GM21447 (cell line): ENCODE measurements around the gene IDH3B.

ENCODE experiments used
- ATAC-seq: cut with Tn5 transposase; IDR thresholded peaks from one replicate; pipeline ENCODE4 v1.9.1; 2021; ENCODE audit not compliant: unreplicated experiment

Gene IDH3B

DNA sequence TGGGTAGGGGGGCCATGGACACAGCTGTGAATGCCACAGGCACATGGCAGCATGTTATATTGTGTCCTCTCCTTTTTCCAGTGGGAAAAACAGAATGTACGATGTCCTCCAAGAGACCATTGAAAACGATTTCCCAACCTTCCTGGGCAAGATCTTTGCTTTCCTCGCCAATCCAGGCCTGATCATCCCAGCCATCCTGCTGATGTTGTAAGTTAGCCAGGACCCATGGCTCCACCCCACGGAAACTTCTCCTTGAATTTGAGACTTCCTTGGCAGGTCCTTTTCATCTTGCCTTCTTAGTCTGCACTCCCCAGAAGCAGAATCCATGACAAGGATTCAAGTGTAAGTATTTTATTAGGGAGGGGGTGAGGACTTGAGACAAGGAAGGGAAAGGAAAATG is 39.8 kb downstream of the IDH3B start:
- ATAC-seq: no peak

DNA sequence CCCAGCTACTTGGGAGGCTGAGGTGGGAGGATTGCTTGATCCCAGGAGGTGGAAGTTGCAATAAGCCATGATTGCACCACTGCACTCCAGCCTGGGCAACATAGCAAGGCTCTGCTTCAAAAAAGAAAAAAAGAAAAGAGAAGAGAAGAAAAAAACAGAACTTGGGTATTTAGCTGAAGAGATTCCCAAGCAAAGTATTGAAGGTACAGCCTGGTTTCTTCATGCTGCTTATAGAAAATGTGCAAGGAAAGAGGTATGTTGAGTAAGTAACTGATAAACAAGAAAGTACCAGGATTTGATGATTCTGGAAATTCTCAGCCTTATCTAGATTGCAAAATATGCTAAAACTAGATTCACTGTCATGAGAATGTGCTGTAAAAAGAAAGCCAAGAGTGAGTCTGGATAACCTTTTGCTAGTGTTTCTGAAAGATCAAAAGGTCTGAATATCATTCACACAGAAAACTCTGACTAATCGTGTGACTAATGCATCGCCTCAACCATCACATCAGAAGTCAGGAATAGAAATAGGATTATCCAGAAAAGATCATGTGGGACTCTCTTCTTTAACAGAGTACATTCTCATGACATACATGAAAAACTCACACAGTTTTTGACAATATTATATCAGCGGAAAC is 43.9 kb downstream of the IDH3B start:
- ATAC-seq: no peak

DNA sequence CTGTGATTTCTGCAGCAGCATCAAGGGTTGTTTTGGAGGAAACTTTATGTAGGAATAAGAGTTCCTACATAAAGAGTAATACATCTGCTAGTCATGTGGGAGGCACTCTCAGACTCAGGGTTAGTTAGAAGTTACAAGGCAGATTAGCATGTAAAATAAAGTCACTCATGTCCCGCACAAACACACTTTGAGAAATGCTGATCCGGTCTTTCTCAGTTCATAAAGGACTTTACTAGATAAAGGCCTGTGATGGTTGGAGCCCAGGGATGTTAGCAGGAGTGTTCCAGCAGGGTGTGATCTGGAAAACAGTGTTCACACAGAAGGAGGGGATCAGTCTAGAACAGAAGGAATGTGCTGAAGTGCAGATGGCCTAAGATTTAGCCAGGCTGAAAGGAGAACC is 44.7 kb downstream of the IDH3B start:
- ATAC-seq: no peak

DNA sequence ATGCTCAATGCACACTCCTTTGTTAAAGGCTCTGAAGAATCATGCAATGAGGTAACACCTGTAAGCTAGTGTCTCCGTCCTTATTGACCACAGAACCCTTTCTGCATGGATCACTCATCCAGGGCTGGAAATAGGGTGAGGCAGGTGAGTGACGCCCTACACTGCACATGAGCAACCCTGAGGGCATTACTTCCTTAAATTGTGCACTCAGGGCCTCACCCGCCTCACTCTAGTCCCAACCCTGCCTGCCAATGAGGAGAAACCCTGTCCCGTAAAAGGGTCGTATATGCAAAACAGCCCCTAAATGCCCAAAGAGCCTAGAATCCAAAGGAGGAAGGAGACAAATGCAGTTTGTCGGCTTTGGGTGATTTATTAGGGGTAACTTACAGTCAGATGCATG is 45.2 kb downstream of the IDH3B start:
- no peak for ATAC-seq

DNA sequence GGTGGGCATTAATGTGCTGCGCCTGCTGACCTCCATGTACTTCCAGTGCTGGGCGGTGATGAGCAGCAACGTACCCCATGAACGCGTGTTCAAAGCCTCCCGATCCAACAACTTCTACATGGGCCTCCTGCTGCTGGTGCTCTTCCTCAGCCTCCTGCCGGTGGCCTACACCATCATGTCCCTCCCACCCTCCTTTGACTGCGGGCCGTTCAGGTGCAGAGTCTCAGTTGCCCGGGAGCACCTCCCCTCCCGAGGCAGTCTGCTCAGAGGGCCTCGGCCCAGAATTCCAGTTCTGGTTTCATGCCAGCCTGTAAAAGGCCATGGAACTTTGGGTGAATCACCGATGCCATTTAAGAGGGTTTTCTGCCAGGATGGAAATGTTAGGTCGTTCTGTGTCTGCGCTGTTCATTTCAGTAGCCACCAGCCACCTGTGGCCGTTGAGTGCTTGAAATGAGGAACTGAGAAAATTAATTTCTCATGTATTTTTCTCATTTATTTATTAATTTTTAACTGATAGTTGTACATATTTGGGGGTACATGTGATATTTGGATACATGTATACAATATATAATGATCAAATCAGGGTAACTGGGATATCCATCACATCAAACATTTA is 46.8 kb downstream of the IDH3B start:
- no peak for ATAC-seq

DNA sequence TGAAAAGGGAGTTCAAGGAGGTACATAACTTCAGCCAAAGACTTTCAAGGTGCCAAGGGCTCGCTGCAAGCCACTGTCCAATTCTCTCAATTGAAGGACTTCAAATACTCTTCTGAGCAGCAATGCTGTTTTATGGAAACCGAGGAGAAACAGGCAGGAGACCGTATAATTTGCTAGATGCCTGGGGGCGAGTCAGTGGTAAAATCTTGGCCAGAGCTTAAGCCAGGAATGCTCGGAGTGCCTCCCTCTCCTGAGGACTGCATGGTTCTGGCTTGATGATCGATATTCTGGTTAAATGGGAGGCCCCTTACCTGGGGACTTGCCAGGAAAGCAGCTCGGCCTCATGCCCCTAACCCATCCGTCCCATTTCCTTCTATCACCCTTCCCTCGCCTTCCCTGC is 47.4 kb downstream of the IDH3B start:
- ATAC-seq: no peak

DNA sequence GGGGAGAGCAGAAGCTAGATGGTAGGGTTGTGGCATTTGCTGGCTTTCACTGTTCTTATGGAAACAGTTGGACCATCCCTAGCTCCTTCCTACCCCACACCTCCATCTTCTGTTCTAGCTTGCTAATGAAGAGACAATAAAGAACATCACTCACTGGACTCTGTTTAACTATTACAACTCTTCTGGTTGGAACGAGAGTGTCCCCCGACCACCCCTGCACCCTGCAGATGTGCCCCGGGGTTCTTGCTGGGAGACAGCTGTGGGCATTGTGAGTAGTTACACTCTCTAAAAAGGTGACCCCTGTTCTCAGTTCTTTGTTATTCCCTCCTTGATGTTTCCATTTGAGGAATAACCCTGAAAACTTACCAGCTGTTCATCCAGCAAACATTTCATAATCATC is 51.9 kb downstream of the IDH3B start:
- no peak for ATAC-seq

DNA sequence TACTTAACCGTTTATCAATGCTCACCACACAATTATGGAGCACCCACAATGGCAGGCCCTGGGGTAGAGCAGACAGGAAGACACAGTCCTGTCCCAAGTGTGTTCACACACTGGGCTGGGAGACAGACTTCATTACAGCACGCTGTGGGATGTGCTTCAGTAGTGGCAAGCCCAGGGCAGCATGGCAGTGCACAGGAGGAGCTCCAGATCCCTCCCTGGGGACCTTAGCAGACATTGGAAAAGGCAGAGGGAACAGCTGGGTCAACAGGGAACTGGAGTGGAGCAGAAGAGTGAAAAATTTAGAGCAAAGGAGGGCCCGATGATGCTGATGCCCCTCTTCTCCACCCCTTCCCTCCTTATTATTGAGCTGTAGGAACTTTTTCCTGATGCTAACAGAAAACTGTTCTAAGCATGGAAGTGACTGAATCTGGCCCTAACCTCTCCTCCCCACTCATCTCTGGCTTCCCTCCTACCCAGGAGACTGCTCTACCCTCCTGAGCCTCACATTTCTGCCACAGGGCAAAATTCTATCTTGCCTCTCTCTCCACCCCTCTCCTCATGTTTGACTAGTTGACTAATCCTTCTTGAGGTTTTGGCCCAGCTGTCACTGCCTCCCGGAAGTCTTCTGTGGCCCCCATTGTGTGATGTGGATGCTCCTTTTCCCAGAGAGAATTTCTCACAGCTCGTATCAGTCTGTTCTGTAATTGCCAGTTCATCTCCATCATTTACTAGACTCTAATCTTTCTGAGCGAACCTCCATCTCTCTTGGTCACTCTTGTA is 52.9 kb downstream of the IDH3B start:
- no peak for ATAC-seq

DNA sequence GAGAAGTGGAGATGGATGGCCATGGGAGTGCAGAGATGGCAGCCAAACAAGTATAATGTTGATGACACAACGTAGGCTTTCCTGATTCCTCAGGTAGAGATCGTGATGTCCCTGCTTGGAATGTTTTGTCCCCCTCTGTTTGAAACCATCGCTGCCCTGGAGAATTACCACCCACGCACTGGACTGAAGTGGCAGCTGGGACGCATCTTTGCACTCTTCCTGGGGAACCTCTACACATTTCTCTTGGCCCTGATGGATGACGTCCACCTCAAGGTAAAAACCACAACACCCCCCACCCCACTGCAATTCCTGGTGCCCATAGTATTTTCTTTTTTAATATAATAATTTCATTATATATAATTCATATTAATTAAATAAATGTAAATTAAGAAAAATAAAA is 53.7 kb downstream of the IDH3B start:
- no peak for ATAC-seq
